G401 (cell line): ENCODE data around the gene ADM. TPM values are rescaled to one million over a fixed set of nuclear protein-coding genes. Genes with fewer than 3 reads are reported as not detected.

Experiments used
- DNase-seq: peaks from one replicate; pipeline ENCODE4 v3.0.0-alpha.2; 2015; ENCODE audit warnings: low spot score
- in situ Hi-C: cut with HindIII; loops from 2 replicates; pipeline ENCODE4 v1.10.0; 2016; ENCODE audit warnings: low sequenced_read_pairs, mixed read lengths
- total RNA-seq: library from RNA; depleted of rRNA; stranded (reverse); fragments of >200 nt; shearing (Covaris generic); gene quantifications from 2 replicates; pipeline ENCODE4 v1.2.3, GENCODE V29; 2014

The ADM gene
- total RNA-seq, 1 experiment from 2014 or later, result 209 TPM

DNA sequence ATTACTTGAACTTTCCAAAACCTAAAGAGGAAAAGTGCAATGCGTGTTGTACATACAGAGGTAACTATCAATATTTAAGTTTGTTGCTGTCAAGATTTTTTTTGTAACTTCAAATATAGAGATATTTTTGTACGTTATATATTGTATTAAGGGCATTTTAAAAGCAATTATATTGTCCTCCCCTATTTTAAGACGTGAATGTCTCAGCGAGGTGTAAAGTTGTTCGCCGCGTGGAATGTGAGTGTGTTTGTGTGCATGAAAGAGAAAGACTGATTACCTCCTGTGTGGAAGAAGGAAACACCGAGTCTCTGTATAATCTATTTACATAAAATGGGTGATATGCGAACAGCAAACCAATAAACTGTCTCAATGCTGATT lies 2.1 kb downstream of the ADM start:
- DNase-seq, result no peak
- in situ Hi-C loops, result loop anchor here (25.0 kb wide), 1 partner anchor 470 kb away; no protein-coding TSS in a partner anchor

DNA sequence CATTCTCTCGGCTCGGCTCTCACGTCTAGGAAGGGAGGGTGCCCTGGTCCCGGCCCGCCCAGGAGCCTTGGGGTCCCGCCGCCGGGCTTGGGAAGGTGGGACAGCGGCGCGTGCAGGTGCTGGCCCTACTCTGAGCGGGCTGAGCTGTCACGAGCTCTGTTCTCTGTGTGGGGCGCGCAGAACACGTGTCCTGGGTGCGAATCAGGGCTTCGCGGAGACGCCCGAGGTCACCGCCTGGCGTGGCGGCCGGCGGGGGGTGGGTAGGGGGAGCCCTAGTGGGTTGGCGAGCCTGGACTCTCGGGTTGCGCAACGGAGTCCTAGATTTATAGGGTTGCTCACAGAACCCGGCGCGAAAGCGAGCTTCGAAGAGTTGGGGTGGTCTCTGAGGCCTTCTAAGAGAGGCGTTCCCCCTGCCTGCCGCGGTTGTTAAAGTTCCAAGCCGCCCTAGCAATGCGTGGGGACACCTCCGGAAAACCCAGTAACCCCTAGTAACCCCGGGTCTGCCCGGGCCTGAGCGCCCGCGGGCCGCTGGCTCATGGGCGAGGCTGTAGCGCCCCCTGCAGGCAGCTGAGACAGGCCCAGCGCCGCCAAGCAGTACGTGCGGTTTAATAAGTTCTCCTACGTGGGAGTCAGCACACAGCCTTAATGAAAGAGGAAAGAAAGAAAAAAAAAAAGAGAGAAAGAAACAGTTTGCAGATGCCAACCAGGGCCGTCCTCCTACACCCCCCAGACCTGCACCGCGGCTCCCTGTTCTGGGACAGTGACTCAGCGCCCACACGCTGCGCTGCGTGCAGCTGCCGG lies 2.7 kb downstream of the ADM start:
- peak; percentile 67 for DNase-seq
- in situ Hi-C loops, result loop anchor here (25.0 kb wide), 1 partner anchor 470 kb away; no protein-coding TSS in a partner anchor

DNA sequence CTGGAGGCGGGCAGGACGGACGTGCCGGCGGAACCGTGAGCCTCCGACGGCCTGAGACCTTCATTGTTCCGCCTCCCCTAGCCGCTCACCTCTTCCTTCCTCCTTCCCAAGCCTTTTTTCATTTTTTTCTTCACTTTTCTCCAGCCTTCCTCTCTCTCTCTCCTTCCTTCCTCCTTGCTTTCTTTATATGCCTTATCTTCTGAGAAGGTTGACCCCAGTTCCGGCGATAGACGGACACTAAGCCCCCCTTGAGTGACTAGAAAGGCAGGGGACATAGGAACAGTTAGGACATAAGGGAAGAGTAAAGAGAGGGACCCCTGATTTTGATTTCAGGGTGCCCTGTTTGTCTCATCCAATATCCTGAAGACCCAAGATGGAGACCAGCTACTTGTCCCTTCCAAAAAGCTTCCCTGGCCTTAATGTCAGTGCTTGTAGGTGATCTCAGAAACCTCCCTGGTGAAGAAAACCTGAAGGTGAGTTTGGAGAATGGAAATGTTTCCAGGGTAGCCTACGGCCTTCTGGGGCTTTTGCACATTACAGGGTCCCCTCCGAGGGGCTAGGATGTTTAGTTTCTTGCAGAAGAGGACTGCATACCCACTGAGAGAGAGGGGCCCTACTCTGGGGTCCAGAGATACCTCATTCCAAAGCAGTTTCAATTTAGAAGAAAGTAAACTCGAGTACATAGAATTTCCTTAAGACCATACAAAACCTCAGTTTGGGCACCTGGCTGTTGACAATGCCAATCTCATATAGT lies 3.5 kb downstream of the ADM start:
- in situ Hi-C loops, result loop anchor here (25.0 kb wide), 1 partner anchor 471 kb away; no protein-coding TSS in a partner anchor
- no peak for DNase-seq

DNA sequence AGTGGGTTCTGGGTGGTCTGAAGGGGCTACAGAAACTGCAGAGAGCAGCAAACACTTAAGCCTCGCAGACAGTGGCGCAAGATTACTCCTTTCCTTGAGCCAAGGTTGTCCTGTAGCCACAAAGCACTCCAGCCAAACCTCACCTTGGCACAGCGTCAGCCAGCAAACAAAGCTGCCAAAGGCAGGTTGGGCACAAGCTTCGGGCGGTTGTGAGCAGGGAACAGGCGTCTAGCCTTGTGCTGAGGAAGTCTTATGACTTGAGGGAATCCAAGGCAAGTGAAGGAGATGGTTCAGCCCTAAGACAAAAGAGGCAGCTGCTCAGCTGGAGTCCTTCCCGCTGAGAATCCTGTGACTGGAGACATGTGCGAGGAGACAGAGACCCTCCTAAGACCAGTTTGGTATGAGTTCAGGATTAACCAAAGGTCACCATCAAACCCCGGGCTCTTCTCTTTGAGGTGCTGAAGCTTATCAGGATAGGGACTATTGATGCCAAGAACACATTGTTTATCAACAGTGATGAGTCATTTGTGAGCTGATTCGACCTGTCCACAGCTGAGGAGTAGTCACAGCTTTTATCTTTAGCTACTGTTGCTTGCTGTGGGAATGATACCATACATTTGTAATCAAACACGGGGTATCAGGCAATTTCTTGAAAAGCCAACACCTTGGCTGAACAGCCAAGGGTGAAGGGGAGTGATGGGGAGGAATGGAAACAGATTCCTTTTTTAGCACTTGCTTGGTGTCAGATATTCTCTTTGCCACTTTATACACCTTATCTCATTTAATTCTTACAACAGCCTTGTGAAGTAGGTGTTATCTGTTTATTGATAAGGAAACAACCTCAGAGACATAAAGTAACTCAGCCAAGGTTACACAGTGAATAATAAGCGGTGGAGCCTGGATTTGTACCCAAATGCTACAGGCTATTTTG lies 4.6 kb downstream of the ADM start:
- peak; percentile 83 for DNase-seq
- in situ Hi-C loops, result loop anchor here (25.0 kb wide), 1 partner anchor 472 kb away; no protein-coding TSS in a partner anchor

DNA sequence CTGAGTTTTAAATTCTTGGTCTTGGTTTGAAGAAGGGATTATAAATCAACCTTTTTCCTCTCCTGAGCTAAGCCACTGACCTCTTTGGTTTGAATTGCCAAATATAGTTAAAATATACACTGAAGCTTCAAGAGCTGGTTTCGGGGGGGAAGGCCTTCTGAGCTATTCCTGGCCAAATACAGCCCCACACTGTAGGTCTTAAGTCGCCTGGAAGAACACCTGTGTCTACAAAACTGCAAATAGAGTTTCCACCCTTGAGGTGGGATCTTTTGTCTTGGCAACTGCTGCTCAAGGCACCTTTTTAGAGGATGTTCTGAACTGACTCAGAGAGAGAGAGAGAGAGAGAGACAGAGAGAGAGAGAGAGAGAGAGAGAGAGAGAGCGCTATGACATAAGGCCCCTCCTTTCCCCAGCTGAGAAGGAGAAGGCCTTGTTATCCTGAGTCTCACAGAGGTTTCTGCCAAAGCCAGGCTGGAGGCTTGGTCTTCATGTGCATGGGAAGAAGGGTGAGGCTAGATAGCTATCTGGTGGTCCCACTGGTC lies 5.5 kb downstream of the ADM start:
- peak; percentile 24 for DNase-seq
- in situ Hi-C loops, result loop anchor here (25.0 kb wide), 1 partner anchor 473 kb away; no protein-coding TSS in a partner anchor

GRCh38 chr11:10311802-10312201 lies 6.9 kb downstream of the ADM start:
- no peak for DNase-seq
- in situ Hi-C loops, result loop anchor here (25.0 kb wide), 1 partner anchor 475 kb away; no protein-coding TSS in a partner anchor

- peak; percentile 60 for DNase-seq
- in situ Hi-C loops, result loop anchor here (25.0 kb wide), 1 partner anchor 477 kb away; no protein-coding TSS in a partner anchor
Observed at GRCh38 chr11:10314199-10315072, 9.6 kb downstream of the ADM start.

GRCh38 chr11:10315083-10315482 lies 10.2 kb downstream of the ADM start:
- DNase-seq, result no peak
- in situ Hi-C loops, result loop anchor here (25.0 kb wide), 1 partner anchor 478 kb away; no protein-coding TSS in a partner anchor

- in situ Hi-C loops, result loop anchor here (25.0 kb wide), 1 partner anchor 480 kb away; no protein-coding TSS in a partner anchor
- DNase-seq, result peak; percentile 25
Observed at GRCh38 chr11:10317151-10317755, 12.4 kb downstream of the ADM start.

DNA sequence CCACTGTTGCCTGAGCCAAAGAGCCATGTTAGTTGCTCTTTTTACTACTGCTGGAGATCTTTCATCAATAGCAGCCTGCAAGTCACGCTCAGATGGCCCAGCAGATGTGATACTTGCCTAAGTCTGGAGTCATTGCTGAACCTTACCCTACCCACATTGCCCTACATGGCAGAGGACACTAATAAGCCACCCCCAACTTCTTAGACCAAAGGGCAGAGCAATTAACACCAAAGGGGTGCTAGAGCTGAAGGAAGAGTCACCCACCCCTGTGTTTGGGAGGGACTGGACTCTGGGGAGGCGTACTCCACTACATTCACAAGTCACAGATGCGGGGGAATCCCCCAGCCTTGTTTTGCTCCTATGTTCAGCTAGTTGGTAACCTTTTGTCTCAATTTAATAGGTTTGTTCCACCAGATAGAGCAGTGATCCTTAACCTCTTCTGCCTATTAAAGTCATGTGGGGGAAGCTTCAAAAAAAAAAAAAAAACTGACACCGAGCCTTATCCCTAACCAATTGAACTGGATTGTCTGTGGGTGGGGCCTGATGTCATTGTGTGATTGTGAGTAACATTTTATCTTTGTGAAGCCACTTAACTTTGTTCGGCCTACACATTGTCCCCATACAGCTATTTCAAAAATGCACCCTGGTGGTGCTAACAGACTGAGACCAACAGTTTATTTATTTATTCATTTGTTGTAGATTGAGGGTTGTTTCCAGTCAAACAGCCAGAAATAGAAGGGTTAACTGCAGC lies 13.1 kb downstream of the ADM start:
- DNase-seq, result no peak
- in situ Hi-C loops, result loop anchor here (25.0 kb wide), 1 partner anchor 481 kb away; no protein-coding TSS in a partner anchor

GRCh38 chr11:10318527-10318802 lies 13.6 kb downstream of the ADM start:
- DNase-seq, result no peak
- in situ Hi-C loops, result loop anchor here (25.0 kb wide), 1 partner anchor 481 kb away; no protein-coding TSS in a partner anchor

DNA sequence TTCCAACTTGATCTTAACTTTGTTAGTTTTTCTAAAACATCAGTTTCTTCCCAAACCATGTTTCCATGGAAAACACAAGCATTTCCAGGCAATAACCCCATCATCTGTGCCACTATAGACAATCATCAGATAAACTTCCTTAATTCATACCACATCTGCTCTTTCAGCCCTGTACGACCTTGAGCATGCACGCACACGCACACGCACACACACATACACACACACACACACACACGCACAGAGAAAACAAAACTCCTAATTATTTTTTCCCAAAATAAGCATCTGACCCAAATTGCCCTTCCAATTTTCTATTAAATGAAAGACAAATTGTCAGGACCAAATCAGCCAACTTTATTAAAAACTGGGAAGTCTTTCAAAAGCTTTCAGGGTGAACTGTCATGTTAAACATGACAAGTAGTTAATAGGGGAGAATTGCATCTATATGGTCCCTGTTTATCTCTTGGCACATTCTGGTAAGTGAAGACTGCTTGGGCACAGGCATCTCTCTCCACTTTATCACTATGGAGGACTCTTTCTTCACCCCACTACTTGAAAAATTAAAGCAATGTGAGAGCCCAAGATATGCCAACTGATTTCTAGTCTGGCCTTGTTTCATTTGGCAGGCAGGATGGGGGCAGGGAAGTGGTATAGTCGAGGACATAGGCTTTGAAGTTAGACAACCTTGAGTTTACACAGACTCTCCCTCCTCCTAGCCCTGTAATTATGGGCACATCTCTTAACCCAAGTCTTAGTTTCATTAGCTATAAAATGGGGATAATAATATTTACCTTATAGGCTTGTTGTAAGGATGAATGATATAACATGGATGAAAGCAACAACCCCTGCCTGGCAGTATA lies 15.1 kb downstream of the ADM start:
- DNase-seq, result no peak
- in situ Hi-C loops, result loop anchor here (25.0 kb wide), 1 partner anchor 483 kb away; no protein-coding TSS in a partner anchor

DNA sequence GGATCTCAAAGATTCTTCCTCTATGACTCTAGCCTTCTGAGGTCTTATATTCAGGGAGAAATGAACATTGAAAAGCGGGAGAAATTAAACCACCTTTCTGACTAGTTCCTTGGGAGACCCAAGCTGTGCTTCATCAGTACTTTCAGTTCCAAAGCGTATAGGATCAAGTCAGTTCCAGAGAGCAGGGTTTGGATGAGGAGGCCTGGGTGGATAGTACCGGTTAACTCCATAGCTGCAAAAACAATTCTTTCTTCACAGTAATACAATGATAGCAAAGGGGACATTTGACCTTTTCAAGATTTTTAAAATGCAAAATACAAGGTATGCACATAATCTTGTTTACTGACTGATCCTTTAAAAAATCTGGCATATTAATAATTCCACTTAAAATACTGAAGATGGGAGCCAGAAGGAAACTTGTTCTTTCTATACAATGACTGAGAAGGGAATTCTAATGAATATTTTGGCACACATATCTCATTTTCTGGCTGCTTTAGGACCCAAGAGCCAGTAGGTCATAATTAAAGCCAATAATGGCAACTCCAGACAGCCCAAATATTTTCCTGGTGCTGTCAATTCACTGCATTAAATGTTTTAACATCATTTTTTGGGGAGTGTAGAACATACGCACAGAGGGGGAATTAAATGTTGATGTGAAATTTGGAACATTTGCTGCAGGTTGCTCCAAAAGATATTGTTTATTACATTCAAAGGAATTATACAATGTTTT lies 16.0 kb downstream of the ADM start:
- in situ Hi-C loops, result loop anchor here (25.0 kb wide), 1 partner anchor 484 kb away; no protein-coding TSS in a partner anchor
- no peak for DNase-seq

- in situ Hi-C loops, result loop anchor here (25.0 kb wide), 1 partner anchor 485 kb away; no protein-coding TSS in a partner anchor
- DNase-seq, result no peak
Observed at GRCh38 chr11:10322401-10322800, 17.5 kb downstream of the ADM start.
